GM12873 (cell line): ENCODE results near the gene SORCS3.

Source experiments
- CTCF ChIP-seq: IDR thresholded peaks from 2 replicates; pipeline ENCODE4 v1.5.1; 2012; ENCODE audit warnings: low read depth, mild to moderate bottlenecking, moderate library complexity, low read length, control low read depth; ENCODE audit not compliant: insufficient read depth; ENCODE audit errors: missing control alignments

The SORCS3 gene

GRCh38 chr10:105085980-105086379 is 444.9 kb downstream of the SORCS3 start:
- no peak for TF ChIP-seq CTCF

- no peak for TF ChIP-seq CTCF
Measured at GRCh38 chr10:105094048-105094447, 453.0 kb downstream of the SORCS3 start.

GRCh38 chr10:105096316-105096715 is 455.2 kb downstream of the SORCS3 start:
- no peak for TF ChIP-seq CTCF

GRCh38 chr10:105102977-105103376 is 461.9 kb downstream of the SORCS3 start:
- no peak for TF ChIP-seq CTCF

GRCh38 chr10:105104297-105104696 is 463.2 kb downstream of the SORCS3 start:
- TF ChIP-seq CTCF, result no peak

GRCh38 chr10:105109164-105109563 is 468.1 kb downstream of the SORCS3 start:
- no peak for TF ChIP-seq CTCF

GRCh38 chr10:105112862-105113261 is 471.8 kb downstream of the SORCS3 start:
- TF ChIP-seq CTCF, result no peak
